Endometrial microvascular endothelial cells (primary cell): ENCODE measurements around the gene CCDC83. TPM values are rescaled to one million over a fixed set of nuclear protein-coding genes. Genes with fewer than 3 reads are reported as not detected.
"Not testable (repeated sequence)": the region's sequence is repeated elsewhere in the genome, so short reads cannot be mapped to it uniquely, and the experiment has no call there.

Experiments used
- in situ Hi-C: cut with HindIII; loops from 2 replicates; pipeline ENCODE4 v1.10.0; 2017; ENCODE audit warnings: low sequenced_read_pairs, low pct_unique_long_range_greater_than_20kb; ENCODE audit errors: inconsistent ontology term
- total RNA-seq: library from RNA; depleted of rRNA; stranded (reverse); fragments of >200 nt; gene quantifications from one replicate; pipeline ENCODE4 v1.2.3, GENCODE V29; 2015; ENCODE audit errors: inconsistent ontology term

Gene CCDC83
- total RNA-seq, 1 donor from 2014 or later, result not detected

DNA sequence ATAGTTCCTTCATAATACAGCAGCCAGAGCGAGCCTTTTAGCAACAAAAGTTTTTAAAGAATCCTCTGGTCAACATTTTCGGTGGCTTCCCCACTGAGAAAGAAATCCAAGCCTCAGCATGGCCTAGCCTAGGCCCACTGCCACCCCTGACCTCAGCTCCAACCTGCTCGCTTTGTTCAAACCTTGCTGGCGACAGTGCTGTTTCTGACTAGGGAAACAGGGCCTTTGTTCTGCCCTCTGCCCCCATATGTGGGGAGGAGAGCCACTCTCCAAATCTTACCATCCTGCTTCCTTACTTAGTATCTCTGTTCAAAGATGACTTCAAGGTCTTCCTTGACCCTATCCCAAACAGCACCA is 95.8 kb downstream of the CCDC83 start:
- in situ Hi-C loops, result no loop called here

DNA sequence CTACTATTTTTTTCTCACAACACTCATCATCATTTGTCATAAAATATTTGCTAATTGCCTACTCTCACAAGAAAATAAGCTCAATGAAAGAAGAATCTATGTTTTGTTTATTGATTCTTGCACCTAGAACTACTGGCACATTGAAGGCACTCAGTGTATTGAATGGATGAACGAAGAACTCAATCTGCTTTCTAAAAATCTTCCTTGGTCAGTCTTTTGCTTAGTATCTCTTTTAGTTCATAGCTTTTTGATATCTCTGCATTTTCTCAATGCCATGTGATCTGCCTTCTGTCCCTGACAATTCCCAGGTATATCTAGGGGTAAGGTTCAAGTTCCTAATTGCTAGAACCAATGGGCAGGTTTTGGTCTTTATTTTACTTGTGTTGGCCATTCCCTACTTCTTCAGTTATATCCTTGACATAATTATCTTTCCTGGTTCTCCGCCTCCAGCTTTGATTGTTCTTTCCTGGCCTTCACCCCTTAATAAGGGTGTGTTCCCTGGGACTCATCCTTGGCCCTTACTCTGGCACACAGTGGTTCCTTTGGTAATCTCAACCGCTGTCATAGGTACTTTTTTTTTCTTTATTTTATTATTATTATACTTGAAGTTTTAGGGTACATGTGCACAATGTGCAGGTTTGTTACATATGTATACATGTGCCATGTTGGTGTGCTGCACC is 96.4 kb downstream of the CCDC83 start:
- in situ Hi-C loops, result no loop called here

DNA sequence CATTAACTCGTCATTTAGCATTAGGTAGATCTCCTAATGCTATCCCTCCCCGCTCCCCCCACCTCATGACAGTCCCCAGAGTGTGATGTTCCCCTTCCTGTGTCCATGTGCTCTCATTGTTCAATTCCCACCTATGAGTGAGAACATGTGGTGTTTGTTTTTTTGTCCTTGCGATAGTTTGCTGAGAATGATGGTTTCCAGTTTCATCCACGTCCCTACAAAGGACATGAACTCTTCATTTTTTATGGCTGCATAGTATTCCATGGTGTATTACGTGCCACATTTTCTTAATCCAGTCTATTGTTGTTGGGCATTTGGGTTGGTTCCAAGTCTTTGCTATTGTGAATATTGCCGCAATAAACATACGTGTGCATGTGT is 96.9 kb downstream of the CCDC83 start:
- in situ Hi-C loops, result not testable (repeated sequence)

DNA sequence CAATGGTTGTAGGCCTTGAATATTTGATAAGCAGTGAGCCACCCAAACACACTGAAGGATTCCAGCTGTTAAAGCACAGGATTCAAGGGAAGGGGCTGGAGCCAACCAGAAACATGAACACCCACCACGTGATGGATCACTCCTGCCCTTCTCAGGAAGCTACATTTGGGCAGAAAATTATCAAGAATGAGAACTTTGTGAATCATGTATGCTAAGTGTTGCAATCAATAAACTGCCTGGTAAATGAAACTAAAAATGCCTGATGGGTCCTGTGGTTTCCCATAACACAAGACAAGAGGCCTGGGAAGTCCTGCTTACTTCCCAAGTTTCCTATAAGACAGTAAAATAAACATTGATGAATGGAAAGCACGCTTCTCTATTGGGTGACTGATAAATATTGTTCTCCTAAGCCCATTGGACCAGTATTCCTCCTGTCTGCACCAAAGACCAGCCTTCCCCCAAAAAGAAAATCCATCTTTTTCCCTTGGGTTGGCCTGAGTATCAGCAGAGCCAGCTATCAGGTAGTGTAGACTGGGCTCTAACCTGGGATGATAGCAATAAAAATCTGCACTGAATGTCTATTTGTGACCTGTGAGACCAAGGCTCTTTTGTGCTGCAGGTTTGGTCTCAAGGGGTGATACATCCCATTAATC is 98.4 kb downstream of the CCDC83 start:
- in situ Hi-C loops, result no loop called here

DNA sequence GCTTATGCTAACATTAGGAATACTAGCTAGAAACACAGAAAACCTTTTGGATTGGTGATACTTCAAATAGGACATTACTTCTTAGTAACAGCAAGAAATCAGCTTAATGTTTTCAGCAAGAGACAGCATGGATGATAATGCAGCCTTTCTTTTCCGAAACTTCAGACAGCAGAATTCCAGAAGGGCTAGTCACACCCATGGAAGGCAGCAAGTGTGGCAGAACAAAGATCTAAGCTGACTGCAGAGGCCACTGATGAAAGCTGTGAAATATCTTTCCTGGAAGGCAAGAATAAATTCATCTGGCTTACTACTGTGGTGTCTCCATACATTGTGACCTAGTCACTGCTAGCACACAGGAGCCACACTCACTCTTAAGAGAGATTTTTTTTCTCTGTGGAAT is 100.3 kb downstream of the CCDC83 start:
- in situ Hi-C loops, result no loop called here

DNA sequence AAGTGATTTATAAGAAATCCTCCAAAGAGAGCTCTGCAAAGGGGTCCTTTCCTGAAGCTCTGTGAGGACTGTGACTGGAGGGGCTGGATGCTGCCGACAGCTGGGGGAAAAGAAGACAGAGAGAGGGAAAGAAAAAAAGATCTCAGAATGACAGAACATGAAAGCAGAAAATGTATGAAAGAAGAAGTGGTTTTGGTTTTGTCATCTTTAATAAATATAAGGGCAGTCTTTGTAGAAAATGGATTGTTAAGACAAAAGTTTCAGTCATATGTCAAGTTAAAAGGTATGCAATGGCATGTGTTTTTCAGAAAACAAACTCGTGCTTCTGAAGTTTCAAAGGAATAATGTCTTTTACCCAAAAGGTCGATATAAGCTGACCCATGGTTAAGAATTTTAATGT is 105.5 kb downstream of the CCDC83 start:
- in situ Hi-C loops, result no loop called here

DNA sequence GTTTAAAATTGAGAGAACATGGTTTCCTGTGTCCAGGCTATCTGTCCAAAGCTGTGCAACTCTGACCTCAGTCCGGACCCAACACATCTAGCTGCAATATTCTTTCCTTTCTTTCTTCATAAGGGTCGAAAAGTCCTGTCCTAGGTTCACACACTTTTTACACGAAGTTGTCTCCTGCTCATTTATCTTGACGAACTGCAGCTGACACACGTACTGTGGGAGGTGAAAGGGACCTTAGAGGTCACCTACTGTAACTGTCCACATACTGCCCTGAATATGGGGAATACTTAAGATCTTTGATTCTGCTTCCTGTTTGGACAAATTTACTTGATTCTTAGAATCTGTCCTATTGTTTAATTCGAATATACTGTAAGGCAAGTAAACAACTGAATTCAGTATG is 105.9 kb downstream of the CCDC83 start:
- in situ Hi-C loops, result no loop called here

DNA sequence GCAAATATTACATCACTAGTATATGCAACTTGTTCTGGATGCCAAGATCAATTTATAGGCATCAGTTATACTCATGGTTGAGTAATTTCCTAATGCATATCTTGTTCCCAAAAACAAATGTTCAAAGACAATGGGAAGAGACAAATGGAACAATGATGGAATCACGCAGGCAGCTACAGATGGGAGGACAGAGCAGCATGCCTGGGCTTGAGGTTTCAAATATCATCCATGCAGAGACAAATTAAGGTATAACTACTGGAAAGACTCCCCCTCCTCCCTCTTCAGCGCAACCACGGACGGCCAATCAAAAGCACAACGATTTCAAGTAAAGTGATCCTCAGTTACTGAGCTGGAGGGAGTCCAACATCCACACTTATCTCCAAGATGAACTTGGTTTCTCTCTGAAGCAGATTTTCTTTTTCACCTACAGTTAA is 106.8 kb downstream of the CCDC83 start:
- in situ Hi-C loops, result no loop called here

DNA sequence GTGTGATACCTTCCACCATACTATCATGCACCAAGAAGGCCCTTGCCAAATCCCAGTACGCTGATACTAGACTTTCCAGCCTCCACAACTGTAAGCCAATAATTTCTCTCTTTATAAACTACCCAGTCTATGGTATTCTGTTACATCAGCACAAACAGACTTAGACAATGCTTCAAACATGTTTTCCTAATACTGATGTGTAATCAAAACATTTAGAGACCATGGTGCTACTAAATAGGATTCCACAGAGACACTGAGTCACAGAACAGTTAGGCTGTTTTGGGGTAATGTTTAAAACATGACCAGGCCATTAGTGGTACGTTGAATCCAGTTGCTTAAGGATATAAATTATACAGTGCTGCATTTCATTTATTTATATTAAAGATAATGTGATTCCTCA is 110.0 kb downstream of the CCDC83 start:
- in situ Hi-C loops, result no loop called here

DNA sequence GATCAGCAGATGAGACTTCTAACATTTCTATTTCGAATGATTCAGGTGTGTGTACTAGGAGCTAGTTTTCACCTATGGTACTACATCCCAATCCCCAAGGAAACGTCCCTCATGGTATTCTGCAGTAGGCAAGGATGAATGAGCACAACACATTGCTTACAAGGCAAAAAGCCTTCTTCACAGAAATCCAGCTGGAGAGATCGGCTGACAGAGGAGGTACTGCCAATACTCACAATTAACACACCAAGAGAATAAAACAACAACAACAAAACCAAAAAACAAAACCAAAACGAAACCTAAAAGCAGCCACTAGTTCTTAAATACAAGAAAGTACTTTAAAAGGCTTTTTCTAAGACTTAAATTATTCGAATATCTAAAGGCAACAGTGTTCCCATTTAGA is 112.3 kb downstream of the CCDC83 start:
- in situ Hi-C loops, result no loop called here

Other genes starting within 250 kb of the CCDC83 start
- not detected for gene DLG2, start 228.0 kb upstream of the CCDC83 start, total RNA-seq
- gene TMEM126B, start 226.8 kb upstream of the CCDC83 start, total RNA-seq, result 64.1 TPM
- gene TMEM126A, start 207.4 kb upstream of the CCDC83 start, total RNA-seq, result 46.6 TPM
- gene CREBZF, start 190.3 kb upstream of the CCDC83 start, total RNA-seq, result 17.7 TPM
- 0.46 TPM for gene CCDC89, start 169.2 kb upstream of the CCDC83 start, total RNA-seq
- gene SYTL2, start 44.2 kb upstream of the CCDC83 start, total RNA-seq, result 2.1 TPM
- 212 TPM for gene PICALM, start 213.7 kb downstream of the CCDC83 start, total RNA-seq